DMS153 treated with DMSO at 0.1 percent for 48 hours (cell line): ENCODE results near the gene PDLIM7.
"Not testable (repeated sequence)": the region's sequence is repeated elsewhere in the genome, so short reads cannot be mapped to it uniquely, and the experiment has no call there.

ENCODE experiments used
- DNase-seq: peaks from one replicate; lab custom pipeline; 2025; ENCODE audit not compliant: unreplicated experiment; lab: John Stamatoyannopoulos, UW

The PDLIM7 gene

GRCh38 chr5:177491983-177492746, 5.2 kb downstream of the PDLIM7 start:
- DNase-seq: no peak

GRCh38 chr5:177491429-177491945, 5.9 kb downstream of the PDLIM7 start:
- DNase-seq: no peak

- no peak for DNase-seq
These were observed 6.4 kb downstream of the PDLIM7 start for GRCh38 chr5:177490992-177491391.

DNA sequence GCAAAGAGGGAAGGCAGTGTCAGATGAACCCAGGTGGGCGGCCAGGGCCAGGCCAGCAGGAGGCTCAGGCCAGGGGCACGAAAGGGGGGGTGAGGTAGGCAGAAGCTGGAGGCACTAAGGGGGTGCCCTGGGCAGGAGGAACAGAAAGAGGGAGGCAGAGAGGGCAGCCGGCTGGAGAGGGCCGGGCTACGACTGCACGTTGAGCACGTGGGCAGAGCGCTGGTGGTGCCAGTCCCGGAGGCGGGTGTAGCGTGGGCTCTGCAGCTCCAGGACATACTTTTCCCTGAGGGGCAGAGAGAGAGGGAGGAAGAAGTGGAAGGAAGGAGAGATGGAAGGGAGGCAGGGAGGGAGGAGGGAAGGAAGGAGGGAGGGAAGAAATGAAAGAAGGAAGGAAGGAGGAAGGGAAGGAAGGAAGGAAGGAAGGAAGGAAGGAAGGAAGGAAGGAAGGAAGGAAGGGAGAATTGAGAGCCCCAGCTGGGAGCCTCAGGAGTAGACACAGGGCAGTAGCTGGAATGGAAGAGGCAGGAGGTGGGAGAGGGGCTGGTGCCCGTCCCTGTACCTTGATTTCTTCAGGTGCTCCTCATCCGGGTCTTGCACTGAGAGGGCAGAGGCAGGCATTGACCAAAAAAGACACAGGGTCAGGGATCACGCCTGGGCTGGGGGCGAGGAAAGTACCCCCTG, 7.0 kb downstream of the PDLIM7 start:
- DNase-seq: no peak

DNA sequence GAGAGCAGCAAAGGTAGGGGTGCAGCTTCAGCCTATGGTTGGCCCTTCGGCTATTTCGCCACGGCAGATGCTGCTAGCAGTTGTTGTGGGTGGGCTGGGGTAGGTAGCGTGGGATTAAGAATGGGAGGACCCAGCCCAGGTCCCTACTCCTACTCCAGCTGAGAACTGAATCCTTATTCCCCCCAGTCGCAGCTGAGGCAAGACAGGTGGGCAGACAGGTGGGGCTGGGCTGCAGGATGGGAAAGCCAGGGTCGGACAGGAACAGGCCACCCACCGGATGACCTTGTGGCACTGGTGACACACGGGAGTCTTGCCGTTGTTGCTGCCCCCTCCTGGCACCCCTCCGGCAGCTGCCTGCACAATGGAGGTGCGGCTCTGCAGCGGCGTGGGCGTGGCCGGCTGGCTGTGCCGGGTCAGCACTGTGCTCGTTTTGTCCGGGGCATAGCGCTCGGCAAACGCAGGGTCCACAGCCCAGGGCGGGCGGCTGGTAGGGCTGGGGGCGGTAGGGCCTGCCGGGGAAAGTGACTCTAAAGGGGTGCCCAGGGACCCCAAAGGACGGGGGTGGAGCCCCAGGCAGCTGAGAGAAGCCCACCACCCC, 8.2 kb downstream of the PDLIM7 start:
- DNase-seq: no peak

GRCh38 chr5:177487975-177488374, 9.4 kb downstream of the PDLIM7 start:
- no peak for DNase-seq

GRCh38 chr5:177487144-177487543, 10.3 kb downstream of the PDLIM7 start:
- no peak for DNase-seq

- no peak for DNase-seq
These were observed 11.1 kb downstream of the PDLIM7 start for GRCh38 chr5:177486256-177486655.

- DNase-seq: not testable (repeated sequence)
These were observed 11.7 kb downstream of the PDLIM7 start for GRCh38 chr5:177485753-177486152.

DNA sequence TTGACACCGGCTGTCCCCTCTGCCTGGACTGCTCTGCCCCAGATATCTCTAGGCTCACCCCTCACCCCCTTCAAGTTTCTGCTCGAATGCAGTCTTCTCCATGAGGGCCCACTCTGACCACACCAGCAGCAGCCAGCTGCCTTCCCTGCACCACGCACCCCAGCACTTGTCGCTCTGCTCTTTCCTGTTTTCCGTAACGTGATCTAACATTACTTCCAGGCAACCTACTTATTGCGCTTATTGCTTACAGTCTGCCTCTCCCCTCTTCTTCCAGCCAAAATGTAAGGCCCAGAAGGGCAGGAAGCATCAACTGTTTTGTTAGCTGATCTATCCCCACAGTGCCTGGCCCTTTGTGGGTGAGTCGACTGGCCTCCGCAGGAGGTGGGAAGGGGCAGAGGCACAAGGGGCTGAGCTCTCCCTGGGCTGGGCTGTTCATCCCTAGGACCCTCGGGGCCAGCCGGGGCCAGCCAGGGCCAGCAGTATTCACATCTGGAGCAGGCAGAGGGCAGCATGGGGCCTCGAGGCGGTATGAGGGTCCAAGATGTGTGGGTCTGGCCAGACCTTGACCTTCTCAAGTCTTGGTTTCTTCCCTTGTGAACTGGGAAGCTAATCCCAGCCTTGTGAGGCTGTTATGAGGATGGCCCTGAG, 12.4 kb downstream of the PDLIM7 start:
- no peak for DNase-seq

GRCh38 chr5:177483994-177484901, 13.2 kb downstream of the PDLIM7 start:
- no peak for DNase-seq

DNA sequence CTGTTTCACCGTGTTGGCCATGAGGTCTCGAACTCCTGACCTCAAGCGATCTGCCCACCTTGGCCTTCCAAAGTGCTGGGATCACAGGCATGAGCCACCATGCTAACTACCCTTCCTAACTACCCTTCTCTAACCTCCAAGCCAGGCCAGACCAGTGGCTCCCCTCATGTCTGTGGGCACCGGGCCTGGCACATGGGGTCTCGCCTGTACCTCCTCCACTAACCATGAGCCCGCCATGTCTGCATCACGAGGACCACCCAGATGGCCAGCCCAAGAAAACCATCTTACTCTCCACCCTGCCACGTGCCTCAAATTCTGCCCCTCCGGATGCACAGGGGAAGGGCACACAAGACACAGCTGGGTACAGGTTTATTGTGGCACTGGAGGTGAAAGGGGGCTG, 14.4 kb downstream of the PDLIM7 start:
- no peak for DNase-seq

DNA sequence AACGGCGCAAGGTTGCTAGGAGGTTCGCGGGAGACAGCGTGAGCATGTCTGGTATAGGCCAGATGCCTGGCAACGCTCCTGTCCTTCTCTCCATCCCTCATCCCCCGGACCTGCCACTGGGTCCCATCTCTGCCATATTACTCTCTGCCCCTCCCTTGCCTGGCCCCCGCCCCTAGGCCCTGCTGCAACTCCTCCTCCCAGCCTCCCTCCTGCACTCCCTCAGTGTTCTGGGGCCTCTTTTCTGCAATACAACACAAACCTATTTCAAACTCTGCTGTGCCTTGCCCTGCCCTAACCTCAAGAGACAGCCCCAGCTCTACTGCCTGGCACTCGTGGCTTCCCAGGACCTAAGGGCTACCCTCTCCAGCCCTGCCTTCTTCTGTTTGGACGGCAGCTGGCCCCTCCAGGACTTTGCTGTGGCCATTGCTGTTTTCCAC, 15.0 kb downstream of the PDLIM7 start:
- DNase-seq: no peak

DNA sequence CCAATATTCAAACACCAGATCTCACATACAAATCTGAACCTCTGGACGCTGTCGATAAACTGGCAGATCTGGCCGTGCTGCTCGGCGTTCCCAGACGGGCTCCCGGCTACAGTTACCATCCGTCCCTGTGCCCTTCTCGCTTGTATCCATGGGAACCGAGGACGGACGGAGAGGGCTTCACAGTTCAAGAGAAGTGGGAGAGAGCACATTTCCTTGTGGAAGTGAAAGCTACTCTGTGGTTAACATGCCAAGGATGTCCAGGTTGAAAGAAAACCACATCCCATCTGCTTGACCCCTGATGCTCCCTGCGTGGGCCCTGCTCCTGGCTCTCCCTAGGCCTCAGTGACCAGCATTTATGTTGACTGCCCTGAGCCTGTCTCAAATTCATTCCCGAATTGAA, 17.6 kb downstream of the PDLIM7 start:
- no peak for DNase-seq

DNA sequence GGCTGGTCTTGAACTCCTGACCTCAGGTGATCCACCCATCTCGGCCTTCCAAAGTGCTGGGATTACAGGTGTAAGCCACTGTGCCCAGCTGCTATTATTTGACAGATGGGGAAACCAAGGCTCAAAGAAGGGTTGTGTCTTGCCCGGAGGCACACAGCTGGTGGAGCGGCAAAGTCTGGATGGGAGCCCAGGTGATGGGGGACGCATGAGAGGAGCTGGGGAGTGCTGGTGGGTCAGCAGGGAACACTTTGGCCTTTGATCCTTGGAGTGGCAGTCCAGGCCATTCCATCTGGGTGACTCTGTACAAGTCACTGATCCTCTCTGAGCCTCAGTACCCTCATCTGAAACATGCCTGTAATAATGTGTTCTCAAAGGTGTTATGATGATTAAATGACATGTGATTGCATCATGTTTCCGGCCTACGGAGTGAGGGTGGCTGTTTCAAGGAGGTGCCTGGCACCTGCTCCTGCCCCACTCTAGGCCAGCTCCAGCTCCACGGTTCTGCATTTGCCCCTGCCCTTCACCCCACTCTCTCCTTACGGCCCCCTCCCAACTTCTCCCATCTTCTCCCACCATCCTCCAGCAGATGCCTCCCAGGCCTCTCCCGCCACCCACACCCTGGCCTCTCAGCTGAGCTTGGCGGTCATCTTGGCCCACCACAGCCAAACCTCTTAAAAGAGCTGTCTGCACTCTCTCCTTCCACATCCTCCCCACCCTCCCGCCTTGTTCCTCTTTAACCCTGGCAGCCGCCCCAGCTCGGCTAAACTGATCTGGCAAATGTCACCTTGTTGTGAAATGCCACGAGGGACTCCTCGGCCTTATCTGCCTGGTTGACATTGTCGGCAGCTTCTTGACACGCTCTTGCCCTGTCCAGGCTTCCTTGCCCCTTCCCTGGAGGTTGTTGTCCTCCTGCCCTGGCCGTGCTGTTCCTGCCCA, 18.4 kb downstream of the PDLIM7 start:
- DNase-seq: no peak

DNA sequence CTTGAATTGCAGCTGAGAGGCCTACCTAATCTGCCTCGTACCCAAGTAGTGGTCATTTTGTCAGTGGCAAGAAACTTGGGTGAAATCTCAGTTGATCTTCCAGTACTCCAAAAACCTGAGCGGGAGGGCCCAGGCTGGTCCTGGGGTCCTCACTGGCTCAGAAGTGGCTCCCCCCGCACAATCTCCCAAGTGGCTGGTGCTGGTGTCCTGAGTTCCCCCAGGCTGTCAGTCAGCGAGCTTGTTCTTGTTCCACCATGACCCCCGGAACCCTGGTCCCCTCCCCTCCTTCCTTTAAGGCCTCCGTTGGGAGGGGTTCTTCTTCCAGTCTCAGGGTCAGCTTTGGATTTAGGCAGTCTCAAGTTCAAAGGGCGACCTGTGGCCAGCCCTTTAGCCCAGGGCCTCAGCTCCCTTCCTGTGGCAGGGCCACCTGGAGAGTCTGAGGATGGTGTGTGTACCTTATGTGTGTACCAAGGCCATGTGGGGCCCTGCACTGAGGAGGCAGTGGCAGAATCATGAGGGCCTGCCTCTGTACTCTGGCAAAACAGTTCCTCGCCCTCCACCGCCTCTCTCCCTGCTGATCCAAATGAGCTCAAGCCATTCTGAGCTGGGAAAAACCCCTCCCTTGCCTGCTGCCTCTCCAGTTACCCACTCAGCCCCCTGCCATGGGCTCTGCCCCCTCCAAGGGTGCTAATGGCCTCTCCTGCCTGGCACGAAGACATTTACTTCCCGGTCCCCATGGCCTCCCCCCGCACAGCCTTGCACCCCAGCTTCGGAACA, 19.5 kb downstream of the PDLIM7 start:
- DNase-seq: no peak

DNA sequence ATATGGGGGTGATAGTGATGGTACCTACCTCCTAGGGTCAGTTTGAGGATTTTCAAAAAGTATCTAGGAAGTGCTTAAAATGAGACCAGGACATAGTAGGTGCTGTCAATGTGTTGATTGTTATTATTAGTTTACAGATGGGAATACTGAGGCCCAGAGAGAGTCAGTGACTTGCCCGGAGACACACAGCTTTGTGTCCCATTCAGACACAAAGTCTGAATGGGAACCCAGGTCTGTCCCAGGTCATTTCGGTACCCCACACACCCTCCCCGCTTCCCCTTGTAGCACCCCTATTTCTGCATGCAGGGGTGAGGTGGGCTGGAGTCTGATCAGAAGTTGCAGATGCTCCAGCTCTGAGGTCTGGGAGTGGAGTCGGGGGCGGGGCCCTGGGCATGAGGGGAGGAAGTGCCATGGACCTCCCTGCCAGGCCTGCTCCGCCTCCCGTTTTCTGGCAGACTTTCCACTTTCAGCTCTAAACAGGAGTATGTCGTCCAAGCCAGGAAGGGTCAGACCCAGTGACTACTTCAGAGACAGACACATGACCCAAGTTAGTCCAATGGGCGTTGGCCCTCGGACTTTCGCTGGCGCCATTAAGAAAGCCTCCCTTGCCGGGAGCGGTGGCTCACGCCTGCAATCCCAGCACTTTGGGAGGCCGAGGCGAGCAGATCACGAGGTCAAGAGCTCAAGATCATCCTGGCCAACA, 20.7 kb downstream of the PDLIM7 start:
- DNase-seq: no peak
